ENCODE measurements around the gene ACKR3. TPM values are rescaled to one million over a fixed set of nuclear protein-coding genes. Genes with fewer than 3 reads are reported as not detected.

ACKR3 gene
- total and polyA plus RNA-seq, 2 experiments from 2014 or later, result 1.0 to 3.0 TPM

- no peaks in the 10 kb centered on the region for H3K27me3 Mint-ChIP-seq (ENCODE audit: insufficient read depth, low read depth, poor library complexity)
- no peaks in the 10 kb centered on the region; the same call in 2 of the 3 replicates for H3K4me1 Mint-ChIP-seq
- Histone ChIP-seq H2AFZ (no peak overlapping the region; the same call in 1 of the 2 replicates), H3K36me3 (ENCODE audit: insufficient read depth) (no peaks in the 10 kb centered on the region), H3K4me2 (no peak overlapping the region), H3K4me1 (ENCODE audit: insufficient read depth) (no peaks in the 10 kb centered on the region), H3K79me2 (replicated peaks; ENCODE audit: insufficient read depth) (no peaks in the 10 kb centered on the region), H3K4me3 (no peak overlapping the region), H3K27ac (ENCODE audit: low read depth) (no peak overlapping the region), H3K27me3 (ENCODE audit: insufficient read depth) (no peaks in the 10 kb centered on the region), H3K9me2 (ENCODE audit: insufficient read depth) (no peaks in the 10 kb centered on the region), H4K20me1 (replicated peaks; ENCODE audit: insufficient read depth) (no peaks in the 10 kb centered on the region), H3F3A (replicated peaks; ENCODE audit: low read depth) (no peaks in the 10 kb centered on the region)
- TF ChIP-seq ETS1 (IDR thresholded peaks at IDR 0.05) (no peak), NANOG (IDR thresholded peaks at IDR 0.05; ENCODE audit: borderline replicate concordance) (no peak), REST (IDR thresholded peaks at IDR 0.05; ENCODE audit: unreplicated experiment) (no peak), CREB1 (CRISPR knock-in tag; IDR thresholded peaks at IDR 0.05; ENCODE audit: low read depth) (no peak)
- ATAC-seq (no peak), DNase-seq (ENCODE audit: low spot score) (no peak)
- H3K9me3 Mint-ChIP-seq, result no peaks in the 10 kb centered on the region
- H3K4me3 Mint-ChIP-seq, result no peak overlapping the region
- H3K36me3 Mint-ChIP-seq (ENCODE audit: low read depth), result no peaks in the 10 kb centered on the region
- H3K27ac Mint-ChIP-seq, result no peak overlapping the region
These were observed 28.5 kb upstream of the ACKR3 start for GRCh38 chr2:236541008-236541562.

GRCh38 chr2:236544362-236544761, 25.3 kb upstream of the ACKR3 start:
- TF ChIP-seq EZH2phosphoT487 (IDR thresholded peaks at IDR 0.05; ENCODE audit: unreplicated experiment) (no peak), CTCF (conservative IDR thresholded peaks at IDR 0.05; ENCODE audit: low read depth in 2 of 2) (no peak), NANOG (IDR thresholded peaks at IDR 0.05; ENCODE audit: borderline replicate concordance) (no peak), ZNF331 (CRISPR knock-in tag; IDR thresholded peaks at IDR 0.05; ENCODE audit: low read depth) (no peak), POLR2AphosphoS5 (IDR thresholded peaks at IDR 0.05; ENCODE audit: low read depth) (no peak)

More at GRCh38 chr2:236544362-236544761, 25.3 kb upstream of the ACKR3 start:
- no peaks in the 10 kb centered on the region for H3F3A ChIP-seq (replicated peaks; ENCODE audit: low read depth)
- H3K27me3 ChIP-seq (ENCODE audit: insufficient read depth), result no peaks in the 10 kb centered on the region
- H3K9me2 ChIP-seq (ENCODE audit: insufficient read depth), result no peaks in the 10 kb centered on the region
- no peaks in the 10 kb centered on the region for H3K36me3 ChIP-seq (ENCODE audit: insufficient read depth)
- no peak overlapping the region for H3K4me3 ChIP-seq
- H3K27ac ChIP-seq (ENCODE audit: low read depth), result no peak overlapping the region
- H3K4me2 ChIP-seq, result no peak overlapping the region
- DNase-seq (ENCODE audit: low spot score) (no peak), ATAC-seq (no peak)
- H3K4me3 Mint-ChIP-seq, result no peak overlapping the region
- H3K36me3 Mint-ChIP-seq (ENCODE audit: low read depth), result no peaks in the 10 kb centered on the region
- H4K20me1 ChIP-seq (replicated peaks; ENCODE audit: insufficient read depth), result no peaks in the 10 kb centered on the region
- no peaks in the 10 kb centered on the region for H3K4me1 ChIP-seq (ENCODE audit: insufficient read depth)
- no peaks in the 10 kb centered on the region for H3K9me3 Mint-ChIP-seq
- peaks cover 4% of the 10 kb centered on the region; the same call in 2 of the 3 replicates for H3K4me1 Mint-ChIP-seq
- H3K27me3 Mint-ChIP-seq (ENCODE audit: insufficient read depth, low read depth, poor library complexity), result no peaks in the 10 kb centered on the region
- no peak overlapping the region for H2AFZ ChIP-seq
- no peaks in the 10 kb centered on the region for H3K79me2 ChIP-seq (replicated peaks; ENCODE audit: insufficient read depth)
- H3K27ac Mint-ChIP-seq, result no peak overlapping the region

Measured in GM23338 (cell line).